GM12878 (cell line): ENCODE measurements around the gene RASGRP3.

Experiments used
- CREB1 ChIP-seq: IDR thresholded peaks from 2 replicates; pipeline ENCODE4 v1.6.1; 2012; ENCODE audit warnings: low read depth, mild to moderate bottlenecking, inconsistent platforms
- MYC ChIP-seq: IDR thresholded peaks from 2 replicates; pipeline ENCODE4 v1.6.1; 2011; ENCODE audit warnings: mild to moderate bottlenecking, low read length, moderate library complexity, inconsistent platforms; ENCODE audit not compliant: insufficient read depth, insufficient replicate concordance, insufficient read length, severe bottlenecking

DNA sequence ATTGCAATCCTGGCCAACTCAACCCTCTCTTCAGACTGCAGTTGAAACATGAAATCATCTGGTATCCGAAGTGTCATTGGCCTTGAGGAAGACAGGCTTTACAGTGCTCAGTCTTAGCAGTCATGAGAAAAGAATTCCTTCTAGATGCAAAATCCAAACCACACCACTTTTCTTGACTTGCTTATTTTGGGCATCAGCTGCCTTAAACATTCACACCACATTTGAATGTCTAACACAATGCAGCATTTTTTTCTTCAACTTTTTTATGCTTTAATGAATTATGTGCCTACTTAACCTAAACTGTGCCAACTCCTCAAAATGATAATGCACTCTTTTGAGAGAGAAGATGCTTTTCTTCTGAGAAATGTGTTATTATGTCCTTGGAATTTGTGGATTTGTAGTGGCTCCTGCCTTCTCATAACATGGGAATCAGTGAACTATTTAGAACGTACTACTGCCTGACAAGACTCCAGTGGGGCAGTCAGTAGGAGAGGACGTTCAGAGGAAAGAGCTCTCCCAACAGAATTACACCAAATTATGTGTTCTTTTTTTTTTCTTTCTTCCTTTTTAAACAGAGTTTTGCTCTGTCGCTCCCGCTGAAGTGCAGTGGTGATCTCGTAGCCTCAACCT is 125.9 kb downstream of the RASGRP3 start:
- TF ChIP-seq MYC (no peak), CREB1 (no peak)
